ENCODE results near the gene GUCA2B.

The GUCA2B gene

DNA sequence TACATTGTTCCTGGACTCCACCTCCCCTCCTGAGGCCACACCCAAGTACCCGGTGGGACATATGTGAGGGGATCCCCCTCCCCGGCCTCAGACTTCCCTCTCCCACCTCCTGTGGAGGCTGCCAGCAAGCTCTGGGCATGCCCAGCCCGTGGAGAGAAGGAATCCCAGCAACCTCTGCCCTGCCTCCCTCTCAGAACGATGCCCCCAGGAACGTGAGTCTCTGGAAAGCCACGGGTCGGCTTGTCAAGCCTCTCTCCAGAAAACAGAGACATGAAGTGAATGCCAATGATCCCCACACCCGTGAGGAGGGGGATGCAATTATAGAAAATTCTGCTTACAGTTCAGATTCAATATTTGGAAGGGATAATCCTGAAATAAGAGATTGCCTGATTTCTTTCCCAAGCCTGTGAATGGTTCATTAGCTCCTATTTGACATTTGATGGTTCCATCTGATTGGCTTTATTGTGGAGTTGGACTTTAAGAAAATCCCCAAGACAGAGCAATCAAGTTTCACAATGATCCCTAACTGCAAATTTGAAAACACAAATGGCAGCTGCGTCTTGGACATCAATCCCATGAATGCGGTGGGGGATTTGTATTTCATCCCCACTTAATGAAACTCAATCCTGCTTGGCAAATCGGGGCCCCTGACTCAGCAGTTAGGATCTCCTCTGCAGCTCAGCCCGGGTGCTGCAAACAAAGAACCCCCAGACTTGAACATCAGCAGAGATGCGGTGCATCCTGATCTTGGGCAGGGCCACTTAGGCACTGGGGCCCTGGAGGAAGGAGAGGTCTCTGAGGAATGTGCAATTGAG is 9.1 kb upstream of the GUCA2B start:
- DNase-seq = no peak

DNA sequence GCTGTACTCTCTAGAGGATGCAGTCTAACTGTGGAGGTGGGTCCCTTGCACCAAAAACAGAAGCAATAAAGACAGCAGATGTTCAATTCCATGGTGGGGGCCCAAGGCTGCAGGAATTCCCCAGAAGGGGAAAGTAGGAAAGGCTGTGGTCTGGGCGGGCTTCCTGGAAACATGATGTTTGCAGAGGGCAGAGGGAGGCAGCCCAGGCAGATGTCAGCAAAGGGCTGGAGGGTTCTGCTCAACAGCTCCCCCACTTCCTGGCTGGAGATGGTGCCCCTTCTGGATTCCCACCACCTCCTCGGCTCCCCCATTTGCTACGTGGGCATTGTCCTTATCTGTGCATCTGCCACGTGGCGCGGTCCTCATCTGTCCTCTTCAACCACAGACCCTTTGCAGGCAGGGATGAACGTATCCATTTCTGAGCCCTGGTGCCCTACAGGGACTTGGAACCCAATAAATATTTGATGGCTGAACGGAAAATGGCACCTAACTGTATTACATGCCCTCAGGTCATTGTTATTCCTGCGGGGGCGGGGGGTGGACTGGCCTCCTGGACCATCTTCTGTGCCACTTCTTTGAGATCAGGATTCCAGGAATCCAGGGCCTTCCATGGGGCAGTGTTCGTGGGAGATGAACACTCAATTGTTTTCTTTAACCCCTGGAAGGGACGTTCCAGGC is 8.4 kb upstream of the GUCA2B start:
- DNase-seq = no peak

GRCh38 chr1:42145389-42145716 is 7.9 kb upstream of the GUCA2B start:
- DNase-seq = no peak

DNA sequence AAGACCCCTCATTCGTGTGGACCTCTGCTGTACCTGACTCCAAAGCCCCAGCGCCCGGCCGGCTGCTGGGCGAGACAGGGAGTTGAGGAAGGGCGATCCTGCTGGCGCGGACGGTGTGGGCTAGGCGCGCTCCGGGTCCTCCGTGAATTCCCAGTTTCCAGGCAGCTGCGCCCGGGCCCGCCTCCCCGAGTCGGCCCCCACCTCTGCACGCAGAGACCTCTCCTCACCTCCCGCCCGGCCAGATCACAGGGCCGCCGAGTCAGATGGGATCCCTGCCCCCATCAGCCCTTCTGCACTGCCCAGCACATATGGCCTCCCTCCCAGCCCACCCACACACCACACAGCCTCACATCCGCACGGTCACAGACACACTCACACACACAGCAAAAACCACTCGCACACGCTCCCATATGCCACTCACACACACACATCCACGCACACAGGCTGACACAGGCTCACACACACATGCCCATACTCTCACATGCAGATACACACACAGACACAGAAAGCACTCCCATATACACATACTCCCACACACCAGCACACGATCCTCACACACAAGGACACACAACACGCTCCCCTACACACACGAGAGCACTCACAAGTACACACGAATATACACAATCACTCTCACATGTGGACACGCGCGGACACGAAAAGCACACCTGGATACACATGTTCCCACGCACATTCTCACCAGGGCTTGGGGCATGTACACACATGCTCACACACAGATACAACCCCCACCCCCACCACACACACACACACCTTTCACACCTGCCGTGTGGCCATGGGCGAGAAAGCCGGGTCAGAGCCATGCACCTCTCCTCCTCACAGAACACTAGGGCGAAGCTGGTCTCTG is 7.2 kb upstream of the GUCA2B start:
- DNase-seq = no peak

DNA sequence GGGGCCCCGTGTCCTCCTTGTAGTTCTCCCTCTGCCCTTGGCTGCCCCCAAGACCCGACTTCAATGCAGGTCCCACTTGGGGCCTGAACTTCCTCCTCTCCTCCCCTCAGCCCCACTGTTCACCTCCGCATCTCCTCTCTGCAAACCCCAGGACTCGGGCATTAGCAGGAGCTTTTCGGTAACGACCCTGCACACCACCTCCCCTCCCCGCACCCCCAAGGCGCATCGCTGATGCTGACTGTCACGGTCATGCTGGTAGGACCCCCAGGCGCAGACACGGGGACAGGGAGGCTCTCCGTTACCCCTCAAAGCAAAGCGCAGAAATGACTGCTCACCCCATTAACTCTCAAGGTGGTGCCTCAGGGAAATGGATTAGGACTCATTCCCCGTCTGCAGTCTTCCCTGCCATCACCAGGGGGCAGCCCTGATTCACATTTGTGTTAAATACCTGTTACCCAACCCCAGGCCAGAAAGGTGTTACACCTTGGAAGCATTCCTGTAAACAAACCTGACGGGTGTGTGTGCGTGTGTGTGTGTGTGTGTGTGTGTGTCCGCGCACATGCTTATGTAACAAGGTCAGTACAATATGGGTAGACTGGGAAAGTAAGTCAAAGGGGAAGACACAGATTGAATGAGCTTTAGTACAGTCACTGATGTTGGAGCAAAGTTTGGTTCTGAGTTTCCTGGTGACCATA is 6.4 kb upstream of the GUCA2B start:
- peak; percentile 64 to 72 for DNase-seq

DNA sequence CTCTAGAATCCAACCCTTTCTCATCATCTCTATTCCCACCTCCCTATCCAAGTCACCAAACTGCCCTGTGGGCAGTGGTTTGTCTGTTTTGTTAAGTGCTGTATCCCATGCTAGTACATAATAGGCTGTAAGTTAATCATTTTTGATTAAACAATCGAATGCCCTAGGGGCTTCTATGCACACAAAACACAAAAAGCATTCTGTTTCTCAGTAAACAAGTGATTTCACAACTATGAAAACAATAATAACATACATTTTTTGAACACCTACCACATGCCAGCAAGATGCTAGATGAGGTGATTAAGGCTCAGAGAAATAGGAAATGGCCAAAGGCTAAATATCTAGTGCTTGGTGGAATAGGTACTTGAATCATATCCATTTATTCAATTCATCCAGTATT is 5.0 kb upstream of the GUCA2B start:
- no peak for DNase-seq

DNA sequence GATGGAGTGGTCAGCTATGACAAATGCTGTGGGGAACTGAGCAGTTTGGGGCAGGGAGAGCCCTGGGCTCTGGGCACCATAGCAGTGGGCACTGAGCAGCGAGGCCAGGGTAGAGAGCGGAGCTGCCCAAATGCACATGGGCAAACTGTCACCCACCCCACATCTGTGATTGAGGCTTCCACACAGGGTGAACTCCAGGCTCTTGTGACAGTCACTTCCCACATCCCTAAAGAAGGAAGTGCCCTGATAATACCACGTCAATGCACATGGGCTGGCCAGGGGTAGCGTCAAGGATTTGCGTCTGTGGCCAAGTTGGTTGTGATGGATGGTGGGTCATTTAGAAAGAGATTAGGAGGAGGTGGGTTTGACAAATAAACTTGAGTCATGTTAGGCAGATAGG is 2.6 kb upstream of the GUCA2B start:
- DNase-seq = no peak

DNA sequence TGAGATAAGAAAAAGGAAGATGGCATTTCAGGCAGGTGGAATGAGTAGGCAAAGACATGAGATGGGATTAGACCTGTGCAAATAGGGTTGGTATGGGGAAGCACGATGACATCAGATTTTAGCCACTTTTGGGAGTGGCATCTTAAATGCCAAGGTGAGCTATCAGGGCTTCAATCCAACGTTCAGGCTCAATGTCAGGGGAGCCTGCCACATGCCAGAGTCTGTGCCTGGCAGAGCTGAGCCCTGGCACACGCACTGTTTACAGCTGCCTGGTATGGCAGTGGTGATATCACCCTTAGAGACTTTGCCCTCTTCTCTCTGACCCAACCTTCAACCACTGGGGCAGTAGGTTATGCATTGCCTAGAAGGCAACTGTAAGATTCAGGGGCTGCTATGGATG is 1.1 kb upstream of the GUCA2B start:
- DNase-seq = no peak

GRCh38 chr1:42153624-42154023 is 414 bp downstream of the GUCA2B start:
- DNase-seq = no peak

- DNase-seq = no peak
Measured at GRCh38 chr1:42154685-42155084, 1.5 kb downstream of the GUCA2B start.

DNA sequence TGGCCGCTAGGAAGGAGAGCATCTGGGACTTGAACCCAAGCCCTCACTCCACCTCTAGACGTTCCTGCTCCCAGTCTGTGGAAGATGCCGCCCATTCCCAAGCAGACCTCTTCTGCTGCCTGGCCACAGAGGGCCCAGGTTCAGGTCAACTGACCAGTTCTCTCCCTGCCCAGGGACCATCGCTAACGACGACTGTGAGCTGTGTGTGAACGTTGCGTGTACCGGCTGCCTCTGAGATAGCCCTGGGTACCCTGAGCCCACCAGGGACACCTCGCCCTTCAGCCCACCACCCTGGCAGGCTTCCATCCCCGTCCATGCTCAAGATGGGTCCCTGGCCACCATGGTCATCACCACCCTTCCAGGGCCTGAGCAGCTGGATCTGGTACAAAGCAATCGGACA is 2.2 kb downstream of the GUCA2B start:
- DNase-seq = no peak

DNA sequence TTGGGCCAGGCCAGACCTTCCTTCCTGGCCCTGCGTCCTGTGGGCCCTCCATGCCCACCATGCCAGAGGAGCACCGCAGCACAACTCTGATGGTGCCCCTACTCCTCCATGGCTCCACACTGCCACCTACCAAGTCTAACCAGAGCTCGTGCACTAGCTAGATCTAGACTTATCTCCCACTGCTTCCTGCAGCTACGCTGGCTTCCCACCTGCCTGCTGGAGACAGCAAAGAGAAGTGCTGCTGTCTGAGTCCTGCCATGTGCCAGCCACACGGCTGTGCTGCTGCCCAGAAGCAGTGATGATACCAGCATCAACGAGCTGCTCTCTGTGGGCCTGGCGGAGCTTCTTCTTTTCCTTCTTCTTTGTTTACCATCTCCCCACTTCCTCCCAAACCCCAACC is 4.5 kb downstream of the GUCA2B start:
- DNase-seq = peak; percentile 80 to 81

GRCh38 chr1:42158189-42158588 is 5.0 kb downstream of the GUCA2B start:
- no peak for DNase-seq

GRCh38 chr1:42162181-42162580 is 9.0 kb downstream of the GUCA2B start:
- DNase-seq = no peak

GRCh38 chr1:42163114-42163513 is 9.9 kb downstream of the GUCA2B start:
- no peak for DNase-seq

DNA sequence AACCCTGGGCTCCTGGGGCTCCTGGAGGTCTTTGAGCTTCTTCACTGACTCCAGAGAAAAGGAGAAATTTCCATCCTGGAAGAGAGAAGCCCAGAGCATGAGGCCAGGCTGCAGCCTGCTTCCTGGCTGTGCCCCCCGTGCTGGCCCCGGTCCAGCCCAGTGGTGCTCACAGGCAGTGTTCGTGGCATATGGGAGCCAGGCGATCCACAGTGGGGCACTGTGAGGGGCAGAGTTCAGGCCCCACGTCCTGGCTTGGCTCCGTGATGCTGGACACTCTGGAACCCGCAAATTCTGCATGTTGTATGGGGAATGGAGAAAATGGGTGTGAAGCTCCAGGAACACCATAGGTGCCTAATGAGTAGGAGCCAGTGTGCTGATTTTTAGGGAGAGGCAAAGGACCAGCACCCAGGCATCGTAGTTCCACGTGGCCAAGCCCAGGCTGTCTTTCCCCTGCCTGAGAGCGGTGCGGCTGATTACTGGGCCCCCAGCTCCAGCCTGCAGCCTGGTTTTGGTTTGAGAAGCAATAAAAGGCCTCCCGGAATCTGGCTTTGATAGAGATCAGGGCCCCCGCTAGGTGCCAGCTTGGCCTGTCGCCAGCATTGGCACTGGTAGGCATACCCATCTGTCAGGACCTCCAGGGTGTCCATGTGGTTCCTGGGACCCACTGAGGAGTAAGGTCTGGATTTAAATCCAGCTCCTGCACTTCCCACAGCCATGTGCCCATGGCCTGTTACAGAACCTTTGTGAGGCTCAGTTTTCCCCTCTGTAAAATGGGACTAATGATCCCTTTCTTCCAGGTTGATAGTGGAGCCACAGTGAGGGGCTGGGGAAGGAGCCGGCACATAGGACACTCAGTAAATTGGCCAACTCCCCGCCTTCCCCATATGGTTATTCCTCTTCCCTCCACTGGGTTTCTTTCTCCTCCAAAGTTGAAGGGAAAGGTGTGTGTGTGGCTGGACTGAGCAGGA is 10.6 kb downstream of the GUCA2B start:
- no peak for DNase-seq

DNA sequence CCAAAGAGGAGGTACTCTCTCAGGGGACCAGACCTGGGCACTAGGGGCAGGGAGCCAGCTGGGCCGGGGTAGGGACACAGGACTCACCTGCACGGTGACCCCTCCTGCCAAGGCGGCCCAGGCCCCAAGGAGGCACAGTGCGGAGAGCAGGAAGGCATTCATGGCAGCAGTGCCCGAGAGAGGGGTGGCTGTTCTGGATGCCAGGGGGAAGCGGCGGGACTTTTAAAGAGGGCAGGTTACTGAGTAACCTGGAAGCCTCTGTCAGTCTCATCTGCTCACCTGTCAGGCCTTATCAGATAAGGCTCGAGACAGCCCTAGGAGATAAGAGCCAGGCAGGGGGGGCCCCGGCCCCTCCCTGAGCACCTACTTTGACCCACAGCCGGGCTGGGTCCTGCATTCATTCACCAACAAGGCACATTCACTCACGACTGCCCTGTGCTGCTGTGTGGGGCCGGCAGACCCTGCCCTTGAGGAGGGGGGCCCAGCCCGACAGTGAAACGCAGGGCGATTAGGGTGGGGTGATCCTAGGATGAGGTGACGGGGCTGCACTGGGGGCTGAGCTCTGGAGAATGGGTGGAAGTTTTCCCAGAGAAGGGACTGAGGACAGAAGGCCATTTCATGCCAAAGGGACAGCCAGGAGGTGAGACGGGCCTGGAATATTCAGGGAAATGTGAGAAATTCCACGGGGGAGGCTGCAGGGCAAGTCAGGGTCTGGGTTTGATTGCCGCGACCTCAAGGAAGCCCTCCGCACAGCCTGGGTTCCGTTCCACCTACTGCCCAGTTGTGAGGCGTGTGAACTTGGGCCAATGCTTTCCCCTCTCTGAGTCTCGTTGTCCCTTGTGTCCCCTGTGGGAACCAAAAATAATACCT is 11.6 kb downstream of the GUCA2B start, which contains the start of gene GUCA2A:
Gene GUCA2A (minus strand): TSS at position 195 of the 870 bp plus-strand sequence. CDS start 33 bp downstream, at position 162.
- no peak for DNase-seq

- peak; percentile 87 to 91 for DNase-seq
Measured at GRCh38 chr1:42165511-42166210, 12.5 kb downstream of the GUCA2B start.

DNA sequence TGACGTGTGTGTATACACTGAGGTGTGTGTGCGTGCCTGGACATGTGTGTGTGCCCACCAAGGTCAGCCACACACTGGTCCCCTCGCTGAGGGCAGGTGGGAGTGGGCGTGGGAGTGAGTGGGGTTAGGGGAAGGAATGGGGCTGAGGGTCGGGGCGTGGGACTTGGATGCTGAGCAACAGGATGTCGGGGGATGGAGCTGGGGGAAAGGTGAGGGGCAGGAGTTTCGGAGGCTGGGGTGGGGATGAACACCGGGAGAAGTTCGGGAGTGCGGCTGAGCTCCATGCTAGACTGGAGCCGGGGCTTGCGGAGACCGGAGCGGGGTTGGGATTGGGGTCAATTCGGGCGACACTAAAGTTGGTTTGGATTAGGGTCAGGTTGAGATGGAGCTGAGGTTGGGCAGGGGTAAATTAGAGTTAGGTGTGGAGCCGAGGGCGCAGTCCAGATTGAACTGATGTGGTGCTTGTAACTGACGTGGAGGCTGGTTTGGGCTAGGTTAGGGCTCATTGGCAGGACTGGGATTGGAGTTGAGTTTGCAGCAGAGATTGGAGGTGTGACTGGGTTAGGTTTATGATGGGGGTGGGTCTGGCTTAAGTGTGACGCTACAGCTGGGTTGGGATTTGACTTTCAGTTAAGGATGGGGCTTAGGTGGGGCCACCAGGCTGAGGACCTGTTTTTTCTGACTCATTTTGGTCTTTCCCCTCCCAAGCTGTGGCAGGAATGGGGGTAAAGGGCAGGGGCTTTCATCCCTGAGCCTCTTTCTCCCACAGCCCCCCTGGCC is 14.6 kb downstream of the GUCA2B start:
- DNase-seq = no peak

Data from SHP77 (cell line).